ENCODE results near the gene GOSR2. TPM values are rescaled to one million over a fixed set of nuclear protein-coding genes. Genes with fewer than 3 reads are reported as not detected.

Gene GOSR2

Small RNA genes lying within 50 kb of the gene (small RNA-seq; reads per million reads assigned to genes)
- gene MIR5089 (ENCODE audit: insufficient read depth): not detected
- gene RNU6ATAC3P (ENCODE audit: insufficient read depth): not detected
